ENCODE data around the gene OR6T1. TPM values are rescaled to one million over a fixed set of nuclear protein-coding genes. Genes with fewer than 3 reads are reported as not detected.

Gene OR6T1
- total and polyA plus RNA-seq, 2 experiments from 2014 or later: not detected

DNA sequence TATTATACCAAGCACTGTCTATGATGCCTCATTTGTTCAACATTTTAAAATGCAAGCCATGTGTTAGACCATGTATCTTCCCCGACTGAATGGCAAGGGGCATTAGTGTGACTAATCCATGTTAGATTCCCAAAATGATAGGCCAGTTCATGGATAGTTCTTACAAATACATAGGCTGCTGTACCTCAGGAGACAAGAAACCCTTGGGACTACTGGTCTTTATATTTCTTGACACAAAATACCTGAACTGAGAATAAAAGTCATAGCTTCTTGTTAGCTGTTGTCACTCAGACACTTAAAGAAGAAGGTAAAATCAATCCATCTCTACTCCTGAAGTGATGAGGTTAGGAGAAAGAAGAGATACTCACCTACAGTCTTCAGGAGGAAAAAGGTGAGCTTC is 41.8 kb downstream of the OR6T1 start, which contains the start of gene OR8D4:
Gene OR8D4, plus strand, starts transcription at position 301 of the 400 bp plus-strand sequence. CDS start 4,265 bp downstream, outside the sequence.
- Histone ChIP-seq H3K36me3 (ENCODE audit: insufficient read depth) (no peaks in the 10 kb centered on the region), H2AFZ (no peak within 1 kb of the TSS), H4K20me1 (replicated peaks; ENCODE audit: insufficient read depth) (no peaks in the 10 kb centered on the region), H3K79me2 (replicated peaks; ENCODE audit: insufficient read depth) (no peaks in the 10 kb centered on the region), H3F3A (replicated peaks; ENCODE audit: low read depth) (no peaks in the 10 kb centered on the region), H3K4me3 (no peak within 1 kb of the TSS), H3K9me2 (ENCODE audit: insufficient read depth) (peaks cover 5% of the 10 kb centered on the region; the same call in 1 of the 2 replicates), H3K4me2 (no peak within 1 kb of the TSS), H3K4me1 (ENCODE audit: insufficient read depth) (peaks cover 10% of the 10 kb centered on the region), H3K27me3 (ENCODE audit: insufficient read depth) (no peaks in the 10 kb centered on the region), H3K27ac (ENCODE audit: low read depth) (no peak within 1 kb of the TSS)
- TF ChIP-seq EZH2 (IDR thresholded peaks at IDR 0.05; ENCODE audit: low read depth, unreplicated experiment) (no peak), ZNF331 (CRISPR knock-in tag; IDR thresholded peaks at IDR 0.05; ENCODE audit: low read depth) (no peak), EZH2phosphoT487 (IDR thresholded peaks at IDR 0.05; ENCODE audit: unreplicated experiment) (no peak), NANOG (IDR thresholded peaks at IDR 0.05; ENCODE audit: borderline replicate concordance) (no peak), CREB1 (CRISPR knock-in tag; IDR thresholded peaks at IDR 0.05; ENCODE audit: low read depth) (no peak)
- Mint-ChIP-seq H3K27ac (no peak within 1 kb of the TSS), H3K4me3 (no peak within 1 kb of the TSS), H3K36me3 (ENCODE audit: low read depth) (no peaks in the 10 kb centered on the region), H3K27me3 (ENCODE audit: insufficient read depth, low read depth, poor library complexity) (no peaks in the 10 kb centered on the region), H3K9me3 (no peaks in the 10 kb centered on the region), H3K4me1 (peaks cover 21% of the 10 kb centered on the region)
- DNase-seq (ENCODE audit: low spot score) (no peak), ATAC-seq (no peak)

DNA sequence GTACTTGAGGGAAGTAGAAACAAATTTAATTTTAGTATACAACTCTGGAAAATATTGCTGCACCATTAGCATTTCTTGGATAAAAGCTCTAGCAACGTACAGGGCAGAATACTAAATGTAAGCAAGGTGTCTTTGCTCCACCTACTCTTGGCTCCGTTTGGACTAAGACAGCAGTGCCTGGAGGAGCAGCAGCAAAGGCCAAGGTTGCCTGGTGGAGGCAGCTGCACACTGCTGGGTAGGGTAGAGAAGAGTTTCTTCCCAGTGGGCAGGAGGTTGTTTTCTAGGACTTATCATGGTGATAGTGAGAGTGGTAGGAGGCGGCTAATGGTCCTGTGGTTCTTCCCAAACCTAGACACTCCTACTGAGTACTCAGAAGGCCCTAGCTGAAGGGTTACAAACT is 43.8 kb downstream of the OR6T1 start:
- Mint-ChIP-seq H3K27ac (0 out of 2 replicates have a peak overlapping the region, but pooled peaks have one; percentile 5), H3K9me3 (no peaks in the 10 kb centered on the region), H3K36me3 (ENCODE audit: low read depth) (no peaks in the 10 kb centered on the region), H3K27me3 (ENCODE audit: insufficient read depth, low read depth, poor library complexity) (no peaks in the 10 kb centered on the region), H3K4me1 (peaks cover 12% of the 10 kb centered on the region), H3K4me3 (no peak overlapping the region)
- Histone ChIP-seq H3K4me1 (ENCODE audit: insufficient read depth) (peaks cover 10% of the 10 kb centered on the region), H3K4me3 (no peak overlapping the region), H2AFZ (peak overlapping the region; percentile 48; the same call in 1 of the 2 replicates), H3K4me2 (no peak overlapping the region), H3K36me3 (ENCODE audit: insufficient read depth) (no peaks in the 10 kb centered on the region), H3K27me3 (ENCODE audit: insufficient read depth) (no peaks in the 10 kb centered on the region), H3K79me2 (replicated peaks; ENCODE audit: insufficient read depth) (no peaks in the 10 kb centered on the region), H3F3A (replicated peaks; ENCODE audit: low read depth) (no peaks in the 10 kb centered on the region), H3K9me2 (ENCODE audit: insufficient read depth) (peaks cover 5% of the 10 kb centered on the region; the same call in 1 of the 2 replicates), H4K20me1 (replicated peaks; ENCODE audit: insufficient read depth) (no peaks in the 10 kb centered on the region), H3K27ac (ENCODE audit: low read depth) (no peak overlapping the region)
- DNase-seq (ENCODE audit: low spot score) (no peak), ATAC-seq (no peak)
- TF ChIP-seq STAT1 (IDR thresholded peaks at IDR 0.05; ENCODE audit: unreplicated experiment): no peak
- TF ChIP-seq ZNF331 (CRISPR knock-in tag; IDR thresholded peaks at IDR 0.05; ENCODE audit: low read depth): no peak
- no peak for TF ChIP-seq EZH2 (IDR thresholded peaks at IDR 0.05; ENCODE audit: low read depth, unreplicated experiment)
- TF ChIP-seq, protein P1, sequence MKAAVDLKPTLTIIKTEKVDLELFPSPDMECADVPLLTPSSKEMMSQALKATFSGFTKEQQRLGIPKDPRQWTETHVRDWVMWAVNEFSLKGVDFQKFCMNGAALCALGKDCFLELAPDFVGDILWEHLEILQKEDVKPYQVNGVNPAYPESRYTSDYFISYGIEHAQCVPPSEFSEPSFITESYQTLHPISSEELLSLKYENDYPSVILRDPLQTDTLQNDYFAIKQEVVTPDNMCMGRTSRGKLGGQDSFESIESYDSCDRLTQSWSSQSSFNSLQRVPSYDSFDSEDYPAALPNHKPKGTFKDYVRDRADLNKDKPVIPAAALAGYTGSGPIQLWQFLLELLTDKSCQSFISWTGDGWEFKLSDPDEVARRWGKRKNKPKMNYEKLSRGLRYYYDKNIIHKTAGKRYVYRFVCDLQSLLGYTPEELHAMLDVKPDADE (IDR thresholded peaks at IDR 0.05): no peak
- no peak for TF ChIP-seq ZNF114 (CRISPR knock-in tag; IDR thresholded peaks at IDR 0.05)
- TF ChIP-seq EZH2phosphoT487 (IDR thresholded peaks at IDR 0.05; ENCODE audit: unreplicated experiment): no peak
- no peak for TF ChIP-seq POLR2AphosphoS5 (IDR thresholded peaks at IDR 0.05; ENCODE audit: low read depth)
- no peak for TF ChIP-seq REST (IDR thresholded peaks at IDR 0.05; ENCODE audit: unreplicated experiment)
- TF ChIP-seq ZNF462 (CRISPR knock-in tag; IDR thresholded peaks at IDR 0.05): no peak
